OCI-LY1 (cell line): ENCODE measurements around the gene ATP12A.

Source experiments
- CTCF ChIP-seq: fragments of 200-600 bp; sonication (generic), shearing (Covaris generic); IDR thresholded peaks from 2 replicates; pipeline ENCODE4 v1.5.1; 2017; ENCODE audit warnings: mild to moderate bottlenecking, antibody characterized with exemption, low read length, moderate library complexity, mixed read lengths
- EZH2 ChIP-seq: fragments of 200-600 bp; sonication (generic), shearing (Covaris generic); IDR thresholded peaks from 2 replicates; pipeline ENCODE4 v1.8.0; 2017; ENCODE audit warnings: borderline replicate concordance, mixed run types, mild to moderate bottlenecking, antibody characterized with exemption, low read length, moderate library complexity, mixed read lengths

GRCh38 chr13:24680921-24681604 lies 855 bp downstream of the ATP12A start:
- no peak for TF ChIP-seq CTCF
- no peak for TF ChIP-seq EZH2
